Mesangial cell (primary cell): Measurements from ENCODE around the gene ALK. TPM values are rescaled to one million over a fixed set of nuclear protein-coding genes. Genes with fewer than 3 reads are reported as not detected.

ENCODE experiments used
- total RNA-seq: library from RNA; depleted of rRNA; stranded (reverse); fragments of >200 nt; gene quantifications from 2 replicates; pipeline ENCODE4 v1.2.3, GENCODE V29; 2015

Gene ALK
- total RNA-seq: not detected in 2 replicates

GRCh38 chr2:29921560-29921915 is at the start of gene ALK:
Gene ALK (minus strand): TSS chr2:29921586. CDS start chr2:29920659, 927 bp downstream.

Other genes with a start within 250 kb of the ALK start
- 32.1 and 43.5 TPM in 2 replicates for gene YPEL5, start 225.4 kb upstream of the ALK start, total RNA-seq